IPS DF 6.9 (cell line): ENCODE data around the gene HOXD1.

Source experiments
- DNase-seq: peaks from one replicate; pipeline ENCODE4 v3.0.0-alpha.2; 2013; ENCODE audit warnings: low read depth, low spot score
- H3K27ac ChIP-seq: one replicate; pipeline ENCODE4 v1.5.1; 2013; ENCODE audit warnings: low read length, control low read depth
- H3K27me3 ChIP-seq: 2 replicates; pipeline ENCODE4 v1.6.1; 2013; ENCODE audit warnings: mild to moderate bottlenecking, low read length; ENCODE audit not compliant: control insufficient read depth, insufficient read depth
- H3K36me3 ChIP-seq: 2 replicates; pipeline ENCODE4 v1.6.1; 2013; ENCODE audit warnings: low read length; ENCODE audit not compliant: control insufficient read depth, insufficient read depth
- H3K4me1 ChIP-seq: 2 replicates; pipeline ENCODE4 v1.6.1; 2013; ENCODE audit warnings: low read length; ENCODE audit not compliant: control insufficient read depth, insufficient read depth
- H3K4me3 ChIP-seq: 2 replicates; pipeline ENCODE4 v1.5.1; 2013; ENCODE audit warnings: mild to moderate bottlenecking, low read length
- H3K9me3 ChIP-seq: 2 replicates; pipeline ENCODE4 v1.6.1; 2013; ENCODE audit warnings: low read length, inconsistent platforms; ENCODE audit not compliant: control insufficient read depth, insufficient read depth
- WGBS: extraction: QIAGEN DNeasy Blood & Tissue Kit; methylation state at CpG from one replicate; pipeline ENCODE4 v1.1.7; 2013; ENCODE audit warnings: mixed read lengths, missing lambda C conversion rate; ENCODE audit not compliant: insufficient read length, insufficient coverage; 5-methylcytosine and 5-hydroxymethylcytosine counted together

HOXD1 gene

DNA sequence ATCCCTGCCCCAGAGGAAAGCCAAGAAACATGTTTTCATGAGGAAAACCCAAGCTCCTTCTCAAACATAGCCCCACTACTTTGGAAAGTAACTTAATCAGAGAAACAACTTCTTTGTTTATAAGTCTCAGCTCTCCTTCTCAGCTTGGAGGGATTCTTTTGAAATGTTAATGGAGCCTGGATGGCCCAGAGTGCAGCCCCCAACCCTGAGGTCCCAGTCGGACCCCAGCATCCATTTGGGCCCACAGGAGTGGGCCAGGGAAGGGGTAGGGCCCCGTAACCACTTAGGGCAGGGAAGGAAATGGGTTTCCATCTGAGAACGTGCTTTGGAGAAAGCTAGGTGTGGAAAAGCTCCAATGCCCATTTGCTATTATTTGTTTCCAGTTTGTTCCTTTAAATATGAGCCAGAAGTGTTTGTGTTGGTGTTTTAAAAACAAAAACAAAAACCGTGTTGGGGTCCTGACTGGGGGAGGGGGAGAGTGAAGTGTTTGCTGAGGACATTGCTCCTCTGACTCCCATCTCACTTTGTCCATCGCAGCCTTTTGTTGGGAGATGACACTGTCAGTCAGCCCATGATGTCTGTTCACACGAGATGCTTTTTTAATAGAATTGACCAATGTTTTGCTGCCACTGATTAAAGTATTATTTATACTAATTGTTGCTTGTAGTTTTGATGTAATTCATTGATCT, 33.0 kb upstream of the HOXD1 start:
- no peak for DNase-seq
- WGBS, result no CpG with 5 or more reads among the region's 6 CpGs
- Histone ChIP-seq H3K27me3 (peaks cover 97% of the 10 kb centered on the region), H3K4me1 (peaks cover 1% of the 10 kb centered on the region), H3K9me3 (no peaks in the 10 kb centered on the region), H3K4me3 (no peak overlapping the region), H3K27ac (no peak overlapping the region), H3K36me3 (no peaks in the 10 kb centered on the region)

DNA sequence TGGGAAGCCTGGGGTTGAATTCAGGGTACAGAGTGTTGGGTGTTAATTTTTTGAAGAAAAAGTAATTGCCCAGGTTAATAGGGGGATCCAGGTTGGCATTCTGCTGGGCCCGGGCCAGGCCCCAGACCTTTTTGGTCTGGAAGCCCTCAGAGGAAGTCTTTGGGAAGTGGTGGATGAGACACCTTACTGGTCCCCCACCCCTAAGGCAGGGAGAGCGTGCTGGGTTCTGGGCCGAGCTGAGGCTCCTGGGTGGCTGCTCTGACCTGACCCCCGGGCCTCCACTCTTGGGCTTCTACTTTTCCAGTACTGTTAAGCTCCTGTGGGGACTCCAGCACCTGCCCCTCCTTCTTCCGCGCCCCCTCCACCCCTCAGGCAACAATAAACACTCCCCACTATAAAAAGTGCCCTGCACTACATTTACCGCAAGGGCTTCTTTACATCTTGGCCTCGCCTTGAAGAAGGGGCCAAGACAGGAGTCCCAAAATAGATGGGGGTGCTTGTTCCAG, 32.1 kb upstream of the HOXD1 start:
- Histone ChIP-seq H3K9me3 (no peaks in the 10 kb centered on the region), H3K27ac (no peak overlapping the region), H3K36me3 (no peaks in the 10 kb centered on the region), H3K27me3 (peaks cover 97% of the 10 kb centered on the region), H3K4me1 (peaks cover 1% of the 10 kb centered on the region), H3K4me3 (no peak overlapping the region)
- WGBS, result no CpG with 5 or more reads among the region's 8 CpGs
- DNase-seq, result no peak

DNA sequence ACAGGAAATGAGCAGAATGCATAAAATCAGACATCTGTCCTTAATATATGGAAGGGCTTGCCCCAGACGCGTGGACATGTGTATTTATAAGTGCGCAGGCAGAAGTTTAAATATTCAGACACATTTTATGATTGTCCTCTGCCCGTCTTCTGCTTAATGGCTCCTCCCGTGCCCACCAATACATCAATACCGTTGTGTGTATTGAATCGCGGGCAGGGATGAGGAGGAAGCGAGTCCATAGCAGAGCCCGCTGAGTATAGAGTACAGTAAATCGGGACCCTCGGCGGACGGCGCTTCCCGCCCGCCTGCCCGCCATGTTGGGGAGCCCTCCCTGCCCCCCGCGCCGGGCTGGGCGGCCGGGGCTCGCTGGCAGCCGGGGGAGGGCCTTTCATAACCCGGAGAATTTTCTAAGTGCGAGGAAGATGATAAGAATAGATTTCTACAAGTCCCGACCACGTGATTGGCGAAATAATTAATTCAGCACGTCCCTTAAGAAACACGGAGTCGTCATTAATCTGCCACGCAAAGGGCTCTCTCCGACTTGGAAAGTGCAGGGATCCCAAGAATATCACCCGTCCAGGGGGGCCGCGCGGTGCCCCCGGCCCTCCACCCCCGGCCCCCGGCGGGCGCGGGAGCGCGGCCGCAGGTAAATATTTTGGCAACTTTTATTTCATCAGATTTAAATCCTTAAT, 31.5 kb upstream of the HOXD1 start, which contains the start of gene HOXD3:
TSS of gene HOXD3 (plus strand) at position 501 of the 692 bp plus-strand sequence. CDS start 11,808 bp downstream, outside the sequence.
- Histone ChIP-seq H3K9me3 (no peaks in the 10 kb centered on the region), H3K4me1 (peaks cover 1% of the 10 kb centered on the region), H3K27ac (no peak within 1 kb of the TSS), H3K27me3 (peaks cover 97% of the 10 kb centered on the region), H3K4me3 (no peak within 1 kb of the TSS), H3K36me3 (no peaks in the 10 kb centered on the region)
- no peak for DNase-seq
- no CpG with 5 or more reads among the region's 48 CpGs for WGBS

DNA sequence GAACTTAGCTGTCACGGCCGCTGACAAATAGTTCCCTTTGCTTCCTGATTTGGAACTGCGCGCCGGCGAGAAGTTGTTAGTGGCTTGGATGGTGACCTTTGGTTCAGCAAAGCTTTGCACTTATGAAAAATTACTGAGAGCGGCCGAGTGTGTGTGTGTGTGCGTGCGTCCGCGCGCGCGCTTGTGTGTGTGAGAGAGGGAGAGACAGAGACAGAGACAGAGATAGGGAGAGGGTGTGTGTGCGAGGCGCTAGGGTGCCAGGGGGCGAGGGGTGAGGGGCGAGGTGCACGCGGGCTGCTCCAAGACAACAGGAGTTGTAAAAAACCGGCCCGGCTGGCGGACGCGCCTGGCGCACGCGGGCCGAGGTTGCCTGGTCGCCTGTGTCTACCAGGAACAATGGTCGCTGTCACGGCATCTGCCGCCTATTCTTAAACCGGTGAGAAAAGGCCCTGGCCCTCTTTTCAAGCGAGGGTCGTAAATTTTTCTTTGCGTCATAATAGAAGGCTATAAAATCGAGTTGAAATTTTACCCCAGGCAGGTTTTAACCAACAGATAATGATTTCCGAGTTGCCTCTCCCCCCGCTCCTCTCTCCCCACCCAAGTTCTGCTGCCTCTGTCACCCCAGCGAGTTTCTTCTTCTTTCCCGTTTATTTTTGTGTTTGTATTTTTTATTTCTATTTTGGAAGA, 30.8 kb upstream of the HOXD1 start:
- WGBS, result no CpG with 5 or more reads among the region's 43 CpGs
- Histone ChIP-seq H3K9me3 (no peaks in the 10 kb centered on the region), H3K27ac (no peak overlapping the region), H3K4me3 (no peak overlapping the region), H3K4me1 (peaks cover 1% of the 10 kb centered on the region), H3K36me3 (no peaks in the 10 kb centered on the region), H3K27me3 (peaks cover 97% of the 10 kb centered on the region)
- DNase-seq, result no peak

DNA sequence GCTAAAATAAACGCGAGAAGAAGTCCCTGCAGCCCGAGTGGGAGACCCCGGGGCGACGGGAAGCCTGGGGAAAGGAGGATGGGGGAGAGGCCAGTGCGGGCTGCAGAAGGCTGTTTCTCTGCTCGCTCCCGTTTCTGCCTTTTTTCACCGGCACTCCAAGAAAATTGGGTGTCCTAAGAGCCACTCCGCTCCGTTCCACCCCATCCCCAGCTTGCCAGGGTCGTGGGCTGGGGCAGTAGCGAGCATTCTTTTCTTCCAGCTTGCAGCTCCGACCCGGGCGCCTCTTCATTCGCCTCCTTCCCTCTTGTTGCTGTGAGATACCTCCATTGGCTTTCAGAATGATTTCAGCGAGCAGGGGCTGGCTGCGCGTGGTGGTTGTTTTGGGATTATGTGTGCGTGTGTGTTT, 30.3 kb upstream of the HOXD1 start:
- H3K4me1 ChIP-seq, result peaks cover 1% of the 10 kb centered on the region
- H3K4me3 ChIP-seq, result no peak overlapping the region
- H3K27ac ChIP-seq, result no peak overlapping the region
- no peaks in the 10 kb centered on the region for H3K36me3 ChIP-seq
- H3K27me3 ChIP-seq, result peaks cover 97% of the 10 kb centered on the region
- no peaks in the 10 kb centered on the region for H3K9me3 ChIP-seq
- no CpG with 5 or more reads among the region's 22 CpGs for WGBS
- no peak for DNase-seq

DNA sequence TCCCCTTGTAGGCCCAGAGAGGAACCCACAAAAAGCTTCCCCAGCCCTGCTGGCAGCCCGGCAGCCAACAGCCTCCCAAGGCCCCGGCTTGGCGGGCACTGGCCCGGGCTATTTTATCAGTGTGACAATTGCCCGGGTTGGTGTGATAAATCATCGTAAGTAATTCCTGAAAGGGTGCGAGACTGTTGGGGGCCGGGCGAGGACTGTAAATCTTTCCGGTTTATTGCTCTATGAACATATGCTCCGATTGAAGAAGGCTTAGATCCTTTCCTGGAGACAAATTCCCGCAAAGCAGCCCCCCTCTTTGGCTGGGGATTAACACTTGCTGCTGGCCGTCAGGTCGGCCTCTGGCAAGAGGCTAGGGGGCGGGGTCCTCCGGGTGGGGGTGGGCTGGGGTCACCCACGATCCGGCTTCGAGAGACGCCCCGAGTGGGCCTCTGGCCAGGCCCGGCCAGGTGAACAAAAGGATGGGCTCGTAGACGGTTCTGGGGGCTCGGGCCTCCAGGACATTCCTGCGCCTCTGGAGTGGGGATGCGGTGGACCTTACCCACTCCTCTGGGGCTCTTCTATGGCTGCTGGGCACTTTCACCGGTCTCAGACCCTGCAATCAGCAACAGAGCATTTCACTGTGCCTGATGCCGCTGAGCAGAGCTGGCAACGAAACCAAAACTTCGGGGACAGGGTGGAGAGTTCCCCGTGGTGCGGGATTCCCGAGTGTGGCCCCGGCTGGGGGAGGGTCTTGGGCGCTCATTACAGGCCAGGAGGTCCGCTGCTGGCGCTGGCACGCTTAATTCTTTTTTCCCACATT, 29.4 kb upstream of the HOXD1 start:
- Histone ChIP-seq H3K4me1 (peaks cover 1% of the 10 kb centered on the region), H3K9me3 (no peaks in the 10 kb centered on the region), H3K4me3 (no peak overlapping the region), H3K36me3 (no peaks in the 10 kb centered on the region), H3K27ac (no peak overlapping the region), H3K27me3 (peaks cover 99% of the 10 kb centered on the region)
- no peak for DNase-seq
- no CpG with 5 or more reads among the region's 39 CpGs for WGBS

DNA sequence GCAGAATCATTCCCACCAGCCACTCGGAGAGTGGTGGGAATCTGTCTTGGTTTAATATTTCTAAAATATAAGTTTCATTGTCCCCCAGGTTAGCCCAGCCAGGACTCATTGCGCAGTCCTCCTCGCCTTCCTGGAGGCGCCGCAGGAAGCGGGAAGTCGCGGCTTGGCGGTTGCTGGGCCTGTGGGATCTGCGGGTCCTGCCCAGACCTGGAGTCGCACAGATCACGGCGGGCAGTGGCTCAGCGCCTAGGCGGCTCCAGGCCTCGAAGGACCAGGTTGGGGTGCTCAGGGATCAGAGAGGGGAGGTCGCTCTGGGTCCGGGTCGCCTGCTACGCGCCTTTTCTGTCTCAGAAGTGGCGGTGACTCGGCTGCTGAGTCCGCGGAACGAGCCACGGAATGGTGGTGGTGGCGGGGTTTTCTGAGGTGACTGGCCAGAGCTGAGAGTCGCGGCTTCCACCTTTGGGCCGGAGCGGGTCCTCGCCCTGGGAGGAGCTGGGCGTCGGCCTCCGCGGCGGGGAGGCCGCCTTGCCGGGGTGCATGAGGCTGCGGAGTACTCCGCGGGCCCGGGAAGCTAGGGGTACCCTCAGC, 28.7 kb upstream of the HOXD1 start:
- no peak overlapping the region for H3K4me3 ChIP-seq
- H3K27ac ChIP-seq, result no peak overlapping the region
- peaks cover 1% of the 10 kb centered on the region; the same call in 1 of the 2 replicates for H3K4me1 ChIP-seq
- no peaks in the 10 kb centered on the region for H3K36me3 ChIP-seq
- H3K27me3 ChIP-seq, result peaks cover 99% of the 10 kb centered on the region
- WGBS, result no CpG with 5 or more reads among the region's 44 CpGs
- no peaks in the 10 kb centered on the region for H3K9me3 ChIP-seq
- DNase-seq, result no peak

DNA sequence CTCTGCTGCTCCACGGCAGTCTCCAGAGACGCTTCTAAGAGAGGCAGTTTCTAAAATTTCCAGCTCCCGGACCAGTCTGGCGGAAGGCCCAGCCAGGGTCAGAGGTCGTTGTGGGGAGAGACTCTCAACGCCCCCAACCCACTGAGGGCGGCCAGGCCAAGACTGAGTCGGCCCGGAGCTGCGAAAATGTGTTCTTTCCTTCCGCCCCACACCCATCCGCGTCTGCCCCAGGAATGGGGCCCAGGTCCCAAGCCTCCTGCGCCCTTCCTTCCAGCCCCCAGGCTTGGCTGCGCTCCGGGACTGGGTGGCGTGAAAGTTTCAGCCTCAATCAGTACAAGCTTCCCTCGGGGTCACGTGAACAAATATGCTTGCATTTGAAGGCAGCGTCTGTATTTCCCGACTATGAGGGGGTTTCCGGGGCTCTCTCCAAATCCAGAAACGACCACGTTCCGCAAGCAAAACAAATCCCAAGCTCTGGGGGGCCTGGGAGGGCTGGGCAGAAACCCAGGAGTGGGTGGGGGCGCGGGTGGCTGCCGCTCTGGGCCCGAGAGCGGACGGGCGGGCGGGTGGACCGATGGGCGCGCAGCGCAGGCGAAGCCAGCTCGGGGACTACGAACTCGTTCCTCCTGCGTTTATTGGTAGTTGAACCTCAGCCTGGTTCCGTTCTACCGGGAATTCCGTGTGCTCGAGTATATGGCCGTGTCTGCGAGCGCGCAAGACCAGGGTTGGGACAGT, 28.1 kb upstream of the HOXD1 start:
- Histone ChIP-seq H3K4me3 (no peak overlapping the region), H3K36me3 (no peaks in the 10 kb centered on the region), H3K4me1 (peaks cover 1% of the 10 kb centered on the region; the same call in 1 of the 2 replicates), H3K9me3 (no peaks in the 10 kb centered on the region), H3K27me3 (peaks cover 99% of the 10 kb centered on the region), H3K27ac (no peak overlapping the region)
- no peak for DNase-seq
- no CpG with 5 or more reads among the region's 50 CpGs for WGBS

DNA sequence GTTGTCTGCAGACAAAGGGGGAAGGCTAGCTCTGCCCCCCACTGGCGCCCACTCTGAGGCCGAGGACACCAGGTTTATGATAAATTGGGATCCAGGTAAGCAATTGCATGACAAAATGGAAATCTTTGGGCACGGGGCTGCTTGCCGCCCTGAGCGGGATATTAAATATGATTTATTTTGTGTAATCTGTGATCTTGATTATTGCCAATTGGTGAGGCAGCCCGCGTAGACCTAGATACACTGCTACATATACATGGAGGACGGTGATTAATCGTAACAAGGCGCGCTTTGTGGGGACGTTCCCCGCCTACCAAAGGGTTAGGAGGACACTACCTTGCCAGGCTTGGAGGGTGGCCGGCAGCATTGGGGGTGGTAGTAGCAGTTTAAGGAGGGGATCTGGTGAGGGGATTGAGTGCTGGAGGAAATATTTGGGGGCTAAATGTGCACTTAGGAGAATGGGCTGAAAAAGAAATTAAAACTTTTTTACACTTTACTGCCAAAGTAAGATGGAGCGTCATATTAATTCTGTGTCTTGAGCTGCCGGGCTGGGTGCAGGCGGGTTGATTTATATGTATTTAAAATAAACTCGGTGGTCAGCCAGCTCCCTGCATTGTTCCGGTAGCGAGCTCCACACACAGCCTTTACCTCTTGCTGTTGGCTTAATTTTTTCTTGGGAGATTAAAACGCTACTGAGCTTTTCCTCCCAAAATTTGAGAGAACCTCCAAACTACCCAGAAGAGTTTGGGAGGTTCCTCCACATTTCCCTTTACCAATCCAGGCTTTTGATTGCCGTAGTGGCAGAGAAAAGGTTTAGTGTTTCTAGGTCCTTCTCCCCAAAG, 27.3 kb upstream of the HOXD1 start:
- whole genome bisulfite sequencing, result no CpG with 5 or more reads among the region's 22 CpGs
- Histone ChIP-seq H3K27me3 (peaks cover 99% of the 10 kb centered on the region), H3K27ac (no peak overlapping the region), H3K4me1 (peaks cover 1% of the 10 kb centered on the region; the same call in 1 of the 2 replicates), H3K36me3 (no peaks in the 10 kb centered on the region), H3K9me3 (no peaks in the 10 kb centered on the region), H3K4me3 (no peak overlapping the region)
- DNase-seq, result no peak
